RKO (cell line): ENCODE data around the gene ARMH1.
A peak's percentile ranks its signal among the peaks of the same experiment; 100 is the strongest.
"Not testable (repeated sequence)": the region's sequence is repeated elsewhere in the genome, so short reads cannot be mapped to it uniquely, and the experiment has no call there.

Experiments
- DNase-seq: peaks from one replicate; pipeline ENCODE4 v3.0.0-alpha.2; 2016; ENCODE audit warnings: low spot score

The ARMH1 gene

GRCh38 chr1:44695671-44696070 lies 21.2 kb downstream of the ARMH1 start:
- DNase-seq = no peak

GRCh38 chr1:44696101-44696500 lies 21.6 kb downstream of the ARMH1 start:
- DNase-seq = no peak

GRCh38 chr1:44696789-44697345 lies 22.4 kb downstream of the ARMH1 start:
- DNase-seq = no peak

- no peak for DNase-seq
Observed at GRCh38 chr1:44698138-44698537, 23.6 kb downstream of the ARMH1 start.

GRCh38 chr1:44699375-44699774 lies 24.9 kb downstream of the ARMH1 start:
- not testable (repeated sequence) for DNase-seq

- DNase-seq = no peak
Observed at GRCh38 chr1:44700573-44700972, 26.1 kb downstream of the ARMH1 start.

- no peak for DNase-seq
Observed at GRCh38 chr1:44701141-44701573, 26.6 kb downstream of the ARMH1 start.

GRCh38 chr1:44705470-44705869 lies 31.0 kb downstream of the ARMH1 start:
- DNase-seq = no peak

GRCh38 chr1:44705938-44706337 lies 31.4 kb downstream of the ARMH1 start:
- no peak for DNase-seq

GRCh38 chr1:44707112-44707881 lies 32.8 kb downstream of the ARMH1 start:
- DNase-seq = peak; percentile 93

- peak; percentile 40 for DNase-seq
Observed at GRCh38 chr1:44707959-44708831, 33.7 kb downstream of the ARMH1 start.

- DNase-seq = no peak
Observed at GRCh38 chr1:44713321-44713781, 38.8 kb downstream of the ARMH1 start.

GRCh38 chr1:44714532-44714931 lies 40.0 kb downstream of the ARMH1 start:
- DNase-seq = no peak

- DNase-seq = peak; percentile 80
Observed at GRCh38 chr1:44714944-44715571, 40.5 kb downstream of the ARMH1 start.

- DNase-seq = no peak
Observed at GRCh38 chr1:44717156-44717555, 42.6 kb downstream of the ARMH1 start.

- no peak for DNase-seq
Observed at GRCh38 chr1:44717653-44718052, 43.1 kb downstream of the ARMH1 start.

GRCh38 chr1:44718091-44718490 lies 43.6 kb downstream of the ARMH1 start:
- no peak for DNase-seq

GRCh38 chr1:44719318-44719717 lies 44.8 kb downstream of the ARMH1 start:
- DNase-seq = no peak

- no peak for DNase-seq
Observed at GRCh38 chr1:44720281-44720680, 45.8 kb downstream of the ARMH1 start.

GRCh38 chr1:44721485-44722361 lies 47.2 kb downstream of the ARMH1 start:
- DNase-seq = peak; percentile 97

- DNase-seq = no peak
Observed at GRCh38 chr1:44723064-44723463, 48.5 kb downstream of the ARMH1 start.
